Measurements from ENCODE around the gene TAPBPL. TPM values are rescaled to one million over a fixed set of nuclear protein-coding genes. Genes with fewer than 3 reads are reported as not detected.
"Not testable (repeated sequence)": the region's sequence is repeated elsewhere in the genome, so short reads cannot be mapped to it uniquely, and the experiment has no call there.

The TAPBPL gene
- total and polyA plus RNA-seq, 10 donors, result 15.0 to 50.1 (median 39.0) TPM

- H3K36me3 ChIP-seq, result peaks cover 2 to 98% (median 44%) of the 10 kb centered on the region in 6 donors
- 72 to 86% (median 79%) methylated on average over 6 of the region's 6 CpGs for WGBS, 5 donors
- H3K4me1 ChIP-seq, result peaks cover 63 to 100% (median 94%) of the 10 kb centered on the region in 6 donors
- H3K4me3 ChIP-seq, result no peak overlapping the region
- no peaks in the 10 kb centered on the region for H3K27me3 ChIP-seq (replicated peaks in 1 of 7)
- H3K27ac ChIP-seq, result peak overlapping the region; percentile 46 to 94 (median 89)
- H3K9me3 ChIP-seq, result no peaks in the 10 kb centered on the region
- TF ChIP-seq POLR2AphosphoS5 (IDR thresholded peaks at IDR 0.05) (no peak), POLR2A (IDR thresholded peaks at IDR 0.05) (no peak), CTCF (IDR thresholded peaks at IDR 0.05 in 8 of 11, conservative IDR thresholded peaks at IDR 0.05 in 3 of 11) (no peak)
- DNase-seq, result no peak
- intact Hi-C loops (cut with DNase I; ENCODE audit: low total_unique reads), result loop anchor here (5.0 to 10.0 kb wide), 2 partner anchors 37 to 129 kb away; no protein-coding TSS in a partner anchor
These were observed 12.0 kb downstream of the TAPBPL start for GRCh38 chr12:6463858-6464257.

- Histone ChIP-seq H3K36me3 (peaks cover 0 to 91% (median 39%) of the 10 kb centered on the region in 6 donors), H3K27me3 (replicated peaks in 1 of 7) (no peaks in the 10 kb centered on the region), H3K9me3 (no peaks in the 10 kb centered on the region), H3K27ac (peak overlapping the region; percentile 46 to 94 (median 89)), H3K4me1 (peaks cover 66 to 100% (median 96%) of the 10 kb centered on the region in 6 donors), H3K4me3 (no peak overlapping the region)
- TF ChIP-seq CTCF (IDR thresholded peaks at IDR 0.05 in 8 of 11, conservative IDR thresholded peaks at IDR 0.05 in 3 of 11), result no peak
- TF ChIP-seq POLR2AphosphoS5 (IDR thresholded peaks at IDR 0.05), result peak in 1 of 3 donors; percentile 24
- no peak for TF ChIP-seq POLR2A (IDR thresholded peaks at IDR 0.05)
- 88 to 98% (median 93%) methylated on average over 7 to 8 of the region's 8 CpGs for WGBS, 5 donors
- intact Hi-C loops (cut with DNase I; ENCODE audit: low total_unique reads), result loop anchor here (5.0 to 10.0 kb wide), 2 partner anchors 37 to 130 kb away; no protein-coding TSS in a partner anchor
- no peak for DNase-seq
These were observed 12.7 kb downstream of the TAPBPL start for GRCh38 chr12:6464531-6464930.

DNA sequence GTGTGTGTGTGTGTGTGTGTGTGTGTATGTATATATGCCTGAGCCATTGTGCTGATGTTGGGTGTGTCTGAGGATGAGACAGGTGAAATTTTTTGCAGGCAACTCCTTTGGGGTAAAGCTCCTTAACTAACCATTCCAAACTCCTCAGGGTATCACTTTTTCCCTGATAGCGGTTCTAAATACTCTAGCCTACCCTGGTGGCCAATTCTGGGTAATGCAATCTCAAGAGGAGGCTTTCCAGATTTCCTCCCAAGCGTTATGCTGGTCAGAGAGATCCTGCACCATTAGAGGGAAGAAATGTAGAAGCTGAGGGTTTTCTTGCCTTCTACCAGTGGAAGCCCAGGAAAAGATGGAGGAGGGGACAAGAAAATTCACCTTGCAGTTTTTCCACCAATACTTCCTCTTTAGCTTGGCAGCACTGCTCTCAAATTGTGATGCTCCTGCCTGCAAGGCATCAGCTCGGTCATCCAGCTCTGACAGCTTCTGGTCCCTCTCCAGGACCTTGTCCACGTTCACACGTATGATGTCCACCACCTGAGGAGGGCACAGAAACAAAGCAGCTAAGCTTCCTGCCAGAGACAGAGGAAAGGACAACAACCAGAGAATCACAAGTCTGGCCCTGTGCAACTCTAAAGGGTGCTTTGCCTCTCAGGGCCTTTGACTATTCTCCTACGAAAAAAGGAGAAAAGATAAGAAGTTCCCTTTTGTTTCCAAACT, 13.8 kb downstream of the TAPBPL start:
- no peak for DNase-seq
- Histone ChIP-seq H3K36me3 (peaks cover 0 to 80% (median 32%) of the 10 kb centered on the region in 6 donors), H3K9me3 (no peaks in the 10 kb centered on the region), H3K27ac (peak overlapping the region in 5 of 8 donors; percentile 4 to 67 (median 36)), H3K4me1 (peaks cover 60 to 97% (median 90%) of the 10 kb centered on the region in 6 donors), H3K27me3 (replicated peaks in 1 of 7) (no peaks in the 10 kb centered on the region), H3K4me3 (no peak overlapping the region)
- no peak for TF ChIP-seq POLR2A (IDR thresholded peaks at IDR 0.05)
- TF ChIP-seq CTCF (IDR thresholded peaks at IDR 0.05 in 8 of 11, conservative IDR thresholded peaks at IDR 0.05 in 3 of 11), result peak; percentile 76 to 93 (median 88)
- TF ChIP-seq POLR2AphosphoS5 (IDR thresholded peaks at IDR 0.05), result peak in 1 of 3 donors; percentile 13
- WGBS, 5 donors, result 38 to 49% (median 44%) methylated on average over 6 of the region's 6 CpGs
- intact Hi-C loops (cut with DNase I; ENCODE audit: low total_unique reads), result loop anchor here (10.0 kb wide), 1 partner anchor 131 kb away; no protein-coding TSS in a partner anchor

DNA sequence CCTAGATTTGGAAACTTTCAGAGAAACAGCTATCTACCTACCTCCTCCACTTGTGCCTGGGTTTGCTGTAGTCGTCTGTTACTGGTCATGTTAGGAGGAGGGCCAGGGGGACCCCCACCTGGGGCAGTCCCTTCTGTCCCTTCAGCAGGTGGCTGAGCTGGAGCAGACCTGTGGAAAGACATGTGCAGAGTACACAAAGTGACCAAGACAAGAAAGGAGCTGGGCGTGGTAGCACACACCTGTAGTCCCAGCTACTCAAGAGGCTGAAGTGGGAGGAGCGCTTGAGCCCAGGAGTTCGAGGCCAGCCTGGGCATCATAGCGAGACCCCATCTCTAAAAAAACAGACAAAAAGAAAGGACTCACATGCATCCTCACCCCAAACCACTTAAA, 14.3 kb downstream of the TAPBPL start:
- no peak for DNase-seq
- Histone ChIP-seq H3K9me3 (no peaks in the 10 kb centered on the region), H3K36me3 (peaks cover 0 to 75% (median 30%) of the 10 kb centered on the region in 6 donors), H3K27ac (peak overlapping the region in 5 of 8 donors; percentile 4 to 67 (median 36)), H3K4me1 (peaks cover 56 to 94% (median 87%) of the 10 kb centered on the region in 6 donors), H3K4me3 (no peak overlapping the region), H3K27me3 (replicated peaks in 1 of 7) (no peaks in the 10 kb centered on the region)
- WGBS, 5 donors, result 88 to 93% (median 90%) methylated on average over 5 of the region's 5 CpGs
- intact Hi-C loops (cut with DNase I; ENCODE audit: low total_unique reads), result loop anchor here (10.0 kb wide), 1 partner anchor 131 kb away; no protein-coding TSS in a partner anchor
- no peak for TF ChIP-seq POLR2A (IDR thresholded peaks at IDR 0.05)
- no peak for TF ChIP-seq POLR2AphosphoS5 (IDR thresholded peaks at IDR 0.05)
- TF ChIP-seq CTCF (IDR thresholded peaks at IDR 0.05 in 8 of 11, conservative IDR thresholded peaks at IDR 0.05 in 3 of 11), result no peak

DNA sequence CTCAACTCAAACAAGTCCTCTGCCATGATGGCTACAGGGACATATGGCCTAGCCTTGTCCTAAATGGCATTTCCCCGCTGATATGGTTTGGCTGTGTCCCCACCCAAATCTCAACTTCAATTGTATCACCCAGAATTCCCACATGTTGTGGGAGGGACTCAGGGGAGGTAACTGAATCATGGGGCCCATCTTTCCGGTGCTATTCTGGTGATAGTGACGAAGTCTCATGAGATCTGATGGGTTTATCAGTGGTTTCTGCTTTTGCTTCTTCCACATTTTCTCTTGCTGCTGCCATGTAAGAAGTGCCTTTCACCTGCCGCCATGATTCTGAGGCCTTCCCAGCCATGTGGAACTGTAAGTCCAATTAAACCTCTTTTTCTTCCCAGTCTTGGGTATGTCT, 14.9 kb downstream of the TAPBPL start:
- intact Hi-C loops (cut with DNase I; ENCODE audit: low total_unique reads), result loop anchor here (10.0 kb wide), 1 partner anchor 132 kb away; no protein-coding TSS in a partner anchor
- Histone ChIP-seq H3K27ac (peak overlapping the region in 3 of 8 donors; percentile 36 to 50 (median 46)), H3K36me3 (peaks cover 0 to 69% (median 30%) of the 10 kb centered on the region in 6 donors), H3K4me1 (peaks cover 53 to 94% (median 86%) of the 10 kb centered on the region in 6 donors)
- DNase-seq; H3K27me3 ChIP-seq (replicated peaks in 1 of 7); H3K9me3 ChIP-seq; H3K4me3 ChIP-seq: not testable (repeated sequence)
- 69 to 89% (median 81%) methylated on average over 3 to 4 of the region's 4 CpGs for WGBS, 5 donors
